AG09319 (cell line): Measurements from ENCODE around the gene GAS2L3.
"Not testable (repeated sequence)": the region's sequence is repeated elsewhere in the genome, so short reads cannot be mapped to it uniquely, and the experiment has no call there.

Source experiments
- DNase-seq: peaks from one replicate; pipeline ENCODE4 v3.0.0-alpha.2; 2010; ENCODE audit warnings: low read depth; ENCODE audit errors: extremely low read depth
- TF ChIP-seq, protein P1 (sequence below): IDR thresholded peaks from 2 replicates; pipeline ENCODE4 v1.5.1; 2011; ENCODE audit warnings: low read depth, mild to moderate bottlenecking, inconsistent platforms, low read length, moderate library complexity

GAS2L3 gene

DNA sequence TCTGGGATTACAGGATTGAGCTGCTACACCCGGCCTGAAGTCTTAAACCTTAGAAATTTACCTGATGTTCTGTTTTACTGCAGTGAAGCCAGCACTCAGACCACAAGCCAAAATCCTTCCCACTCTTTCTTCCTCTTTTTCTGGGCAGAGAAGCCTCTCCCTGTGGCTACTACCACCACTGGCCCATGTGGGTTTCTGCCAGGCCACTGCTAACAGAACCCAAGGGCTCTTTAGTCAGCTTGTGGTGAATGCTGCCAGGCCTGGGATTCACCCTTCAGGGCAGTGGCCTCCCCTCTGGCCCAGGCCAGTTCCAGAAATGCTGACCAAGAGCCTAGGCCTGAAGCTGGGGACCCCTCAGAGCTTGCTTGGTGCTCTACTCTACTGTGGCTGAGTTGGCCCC is 35.3 kb downstream of the GAS2L3 start:
- TF ChIP-seq, protein P1, sequence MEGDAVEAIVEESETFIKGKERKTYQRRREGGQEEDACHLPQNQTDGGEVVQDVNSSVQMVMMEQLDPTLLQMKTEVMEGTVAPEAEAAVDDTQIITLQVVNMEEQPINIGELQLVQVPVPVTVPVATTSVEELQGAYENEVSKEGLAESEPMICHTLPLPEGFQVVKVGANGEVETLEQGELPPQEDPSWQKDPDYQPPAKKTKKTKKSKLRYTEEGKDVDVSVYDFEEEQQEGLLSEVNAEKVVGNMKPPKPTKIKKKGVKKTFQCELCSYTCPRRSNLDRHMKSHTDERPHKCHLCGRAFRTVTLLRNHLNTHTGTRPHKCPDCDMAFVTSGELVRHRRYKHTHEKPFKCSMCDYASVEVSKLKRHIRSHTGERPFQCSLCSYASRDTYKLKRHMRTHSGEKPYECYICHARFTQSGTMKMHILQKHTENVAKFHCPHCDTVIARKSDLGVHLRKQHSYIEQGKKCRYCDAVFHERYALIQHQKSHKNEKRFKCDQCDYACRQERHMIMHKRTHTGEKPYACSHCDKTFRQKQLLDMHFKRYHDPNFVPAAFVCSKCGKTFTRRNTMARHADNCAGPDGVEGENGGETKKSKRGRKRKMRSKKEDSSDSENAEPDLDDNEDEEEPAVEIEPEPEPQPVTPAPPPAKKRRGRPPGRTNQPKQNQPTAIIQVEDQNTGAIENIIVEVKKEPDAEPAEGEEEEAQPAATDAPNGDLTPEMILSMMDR: no peak
- no peak for DNase-seq

DNA sequence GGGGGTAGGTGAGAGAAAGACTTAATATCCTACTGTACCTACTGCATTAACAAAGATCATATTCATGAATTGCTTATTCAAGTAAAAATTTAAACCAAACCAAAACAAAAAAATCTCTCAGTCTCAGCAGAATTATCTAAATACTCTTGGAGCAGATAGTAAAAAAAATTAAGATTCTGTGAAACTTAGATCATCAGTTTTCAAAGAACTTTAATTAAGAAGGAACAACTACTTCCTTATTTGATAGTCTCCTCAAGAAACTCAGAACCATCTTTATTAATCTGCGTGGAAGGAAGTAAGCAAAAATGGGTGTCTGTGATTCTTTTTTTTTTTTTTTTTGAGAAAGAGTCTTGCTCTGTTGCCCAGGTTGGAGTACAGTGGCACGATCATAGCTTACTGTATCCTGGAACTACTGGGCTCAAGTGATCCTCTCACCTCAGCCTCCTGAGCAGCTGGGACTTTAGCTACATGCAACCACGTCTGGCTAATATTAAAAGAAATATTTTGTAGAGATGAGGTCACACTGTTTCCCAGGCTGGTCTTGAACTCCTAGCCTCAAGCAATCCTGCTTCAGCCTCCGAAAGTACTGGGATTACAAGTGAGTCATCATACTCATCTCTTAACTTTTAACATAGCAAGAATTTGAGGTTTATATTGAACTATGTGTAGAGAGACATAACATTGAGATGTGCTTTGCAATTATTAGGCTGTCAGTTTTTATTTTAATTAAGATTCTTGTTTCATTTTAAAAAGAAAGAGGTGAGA is 37.4 kb downstream of the GAS2L3 start:
- TF ChIP-seq, protein P1: no peak
- no peak for DNase-seq

DNA sequence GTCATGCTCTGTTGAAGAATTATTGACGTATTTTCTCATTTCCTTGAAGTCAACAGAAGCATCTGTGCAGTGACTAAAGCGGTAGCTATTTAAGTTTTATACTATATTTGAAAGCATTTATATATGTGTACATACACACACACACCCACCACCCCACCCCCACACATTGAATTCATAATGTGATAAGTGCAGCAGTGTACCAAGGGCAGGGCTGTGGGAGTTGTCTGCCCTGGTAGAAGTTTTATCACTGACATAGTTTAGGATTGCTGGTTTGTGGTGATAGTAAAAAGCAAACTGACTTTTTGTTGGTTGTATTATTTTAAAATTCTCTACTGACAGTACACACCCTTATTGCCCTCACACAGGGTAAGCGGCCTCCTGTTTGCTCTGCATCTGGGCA is 39.1 kb downstream of the GAS2L3 start:
- TF ChIP-seq, protein P1: no peak
- no peak for DNase-seq

DNA sequence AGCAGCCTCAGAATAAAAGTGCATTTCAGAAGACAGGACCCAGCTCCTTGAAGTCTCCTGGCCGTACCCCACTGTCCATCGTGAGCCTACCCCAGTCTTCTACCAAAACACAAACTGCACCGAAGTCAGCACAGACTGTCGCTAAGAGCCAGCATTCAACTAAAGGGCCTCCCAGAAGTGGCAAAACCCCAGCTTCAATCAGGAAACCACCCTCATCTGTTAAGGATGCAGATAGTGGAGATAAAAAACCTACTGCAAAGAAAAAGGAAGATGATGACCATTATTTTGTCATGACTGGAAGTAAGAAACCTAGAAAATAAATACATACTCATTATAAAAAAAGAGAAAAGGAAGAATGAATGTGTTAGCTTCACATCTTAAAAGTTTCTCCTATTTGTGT is 51.1 kb downstream of the GAS2L3 start:
- DNase-seq: no peak
- TF ChIP-seq, protein P1: no peak

DNA sequence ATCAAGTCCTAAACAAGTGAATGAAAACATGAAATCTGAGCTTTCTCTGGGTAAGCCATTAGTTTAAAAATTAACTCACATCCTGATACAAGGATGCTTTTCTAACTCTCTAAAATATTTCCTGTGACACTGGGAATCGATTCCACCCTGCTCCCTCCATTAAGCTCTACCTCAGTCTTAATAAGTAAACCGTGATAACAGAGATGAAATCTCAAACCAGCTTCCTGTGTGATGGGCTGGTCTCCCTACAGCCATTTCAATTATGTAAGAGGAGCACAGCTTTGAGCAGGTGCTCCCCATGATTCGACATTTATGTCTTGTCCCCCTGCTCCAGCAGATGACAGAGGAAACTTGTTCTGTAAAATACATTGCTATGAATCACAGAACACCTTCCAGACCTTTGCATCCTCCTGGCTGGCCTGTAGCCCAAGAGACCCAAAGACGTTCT is 59.0 kb downstream of the GAS2L3 start:
- TF ChIP-seq, protein P1: no peak
- DNase-seq: no peak

DNA sequence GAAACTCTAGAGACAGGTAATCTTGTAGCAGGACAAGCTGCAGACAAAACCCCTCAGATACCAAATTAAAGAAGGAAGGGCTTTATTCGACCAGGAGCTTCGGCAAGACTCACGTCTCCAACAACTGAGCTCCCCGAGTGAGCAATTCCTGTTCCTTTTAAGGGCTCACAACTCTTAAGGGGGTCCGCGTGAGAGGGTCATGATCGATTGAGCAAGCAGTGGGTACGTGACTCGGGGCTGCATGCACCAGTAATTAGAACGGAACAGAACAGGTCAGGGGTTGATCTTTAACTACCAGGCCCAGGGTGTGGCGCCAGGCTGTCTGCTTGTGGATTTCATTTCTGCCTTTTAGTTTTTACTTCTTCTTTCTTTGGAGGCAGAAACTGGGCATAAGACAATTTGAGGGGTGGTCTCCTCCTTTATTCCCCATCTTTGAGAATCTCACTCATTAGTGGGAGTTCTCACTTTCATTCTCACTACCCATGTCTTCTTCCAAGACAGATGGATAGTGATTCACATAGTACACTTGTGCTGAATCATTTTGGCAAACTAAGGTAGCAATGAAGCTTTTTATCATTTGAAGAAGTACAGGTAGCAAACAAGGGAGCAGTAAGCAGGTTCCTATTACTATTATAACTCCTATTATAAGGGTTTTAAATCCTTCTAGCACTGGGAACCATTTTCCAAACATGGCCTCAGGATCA is 59.8 kb downstream of the GAS2L3 start:
- DNase-seq: not testable (repeated sequence)

DNA sequence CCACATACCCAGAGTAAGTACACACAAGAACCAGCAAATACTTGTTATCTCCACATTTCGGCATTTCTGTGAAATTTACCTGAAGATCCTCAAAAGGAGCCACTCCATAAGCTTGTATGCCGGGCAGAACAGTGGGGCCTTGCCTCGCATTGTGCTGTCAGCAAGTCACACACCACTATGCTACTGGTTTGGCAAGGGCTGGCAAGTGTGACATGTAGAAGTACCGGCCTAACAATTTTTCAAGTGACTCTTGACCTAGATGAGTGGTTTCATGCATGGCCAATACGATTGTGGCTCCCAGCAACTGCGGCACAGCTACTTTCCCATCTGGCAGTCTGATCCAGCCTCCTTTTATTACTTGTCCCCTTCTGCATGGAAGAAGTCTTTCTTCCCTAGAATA is 69.8 kb downstream of the GAS2L3 start:
- TF ChIP-seq, protein P1: no peak
- no peak for DNase-seq
